T-helper 2 cell treated with Interferon-gamma antibody and Interleukin-4, amounts not matched to agents 5 μg/mL and 100 μg/mL, for 36 hours (primary cell): ENCODE measurements around the gene PLCB1.

Source experiments
- DNase-seq: peaks from one replicate; pipeline ENCODE4 v3.0.0; 2021; ENCODE audit warnings: low spot score
- H3K27ac Mint-ChIP-seq: one replicate; pipeline ENCODE4 v1.8.0; 2021; ENCODE audit warnings: mild to moderate bottlenecking, mixed read lengths
- H3K27me3 Mint-ChIP-seq: one replicate; pipeline ENCODE4 v1.8.0; 2021; ENCODE audit warnings: low read depth, mixed read lengths
- H3K36me3 Mint-ChIP-seq: one replicate; pipeline ENCODE4 v1.8.0; 2021; ENCODE audit warnings: low read depth, mixed read lengths
- H3K4me1 Mint-ChIP-seq: one replicate; pipeline ENCODE4 v1.8.0; 2021; ENCODE audit warnings: low read depth, mixed read lengths
- H3K4me3 Mint-ChIP-seq: one replicate; pipeline ENCODE4 v1.8.0; 2022; ENCODE audit warnings: mild to moderate bottlenecking, moderate library complexity, mixed read lengths
- H3K9me3 Mint-ChIP-seq: one replicate; pipeline ENCODE4 v1.8.0; 2021; ENCODE audit warnings: mixed read lengths

PLCB1 gene

DNA sequence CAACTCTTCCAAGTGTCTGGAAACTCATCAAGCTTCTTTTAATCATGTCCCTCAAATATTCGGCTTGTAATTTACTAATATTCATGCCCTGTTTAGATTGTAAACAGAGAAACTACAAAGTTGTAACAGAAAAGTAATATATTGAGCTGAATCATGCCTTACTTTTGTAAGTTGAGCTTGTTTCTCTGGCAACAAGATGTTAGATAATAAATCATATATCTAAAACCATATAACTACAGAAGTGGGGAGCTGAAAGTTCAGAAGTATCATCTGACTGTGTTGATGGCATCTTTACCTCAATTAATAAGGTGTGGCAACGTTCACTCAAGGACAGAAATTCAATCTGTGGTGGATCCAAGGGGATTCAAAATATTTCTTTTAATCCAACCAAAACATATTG lies 263.9 kb downstream of the PLCB1 start:
- no peaks in the 10 kb centered on the region for H3K36me3 Mint-ChIP-seq

DNA sequence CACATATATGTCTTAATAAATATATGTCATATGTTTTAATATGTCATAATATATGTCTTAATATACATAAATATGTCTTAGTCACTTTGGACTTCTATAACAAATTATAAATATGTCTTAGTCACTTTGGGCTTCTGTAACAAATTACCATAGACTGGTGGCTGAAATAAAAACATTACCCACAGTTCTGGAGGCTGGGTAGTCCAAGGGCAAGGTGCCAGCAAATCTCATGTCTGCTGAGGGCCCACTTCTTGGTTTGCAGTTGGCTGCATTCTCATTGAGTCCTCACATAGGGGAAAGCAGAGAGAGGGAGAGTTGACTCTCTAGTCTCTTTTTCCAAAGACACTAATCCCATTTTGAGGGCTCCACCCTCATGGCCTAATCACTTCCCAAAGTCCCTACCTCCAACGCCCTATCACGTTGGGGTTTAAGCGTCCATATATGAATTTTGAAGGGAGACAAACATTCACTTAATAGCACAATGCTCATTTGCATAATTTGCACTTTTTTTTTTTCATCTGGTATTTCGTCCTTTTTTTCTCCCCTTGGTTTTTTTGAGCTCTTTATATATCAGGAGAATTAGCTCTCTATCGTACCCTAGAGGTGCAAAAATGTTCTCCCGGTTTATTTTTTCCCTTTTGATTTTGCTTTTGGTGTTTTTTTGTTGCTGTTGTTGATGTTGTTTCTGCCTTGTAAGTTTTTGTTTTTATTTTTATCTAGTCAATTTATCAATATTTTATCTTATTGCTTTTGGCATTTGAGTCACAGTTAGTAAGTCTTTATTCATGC lies 266.4 kb downstream of the PLCB1 start:
- H3K9me3 Mint-ChIP-seq, result no peaks in the 10 kb centered on the region
- H3K4me3 Mint-ChIP-seq, result no peak overlapping the region
- H3K27ac Mint-ChIP-seq, result no peak overlapping the region
- H3K27me3 Mint-ChIP-seq, result peaks cover 14% of the 10 kb centered on the region
- H3K36me3 Mint-ChIP-seq, result no peaks in the 10 kb centered on the region
- peaks cover 13% of the 10 kb centered on the region for H3K4me1 Mint-ChIP-seq
- DNase-seq, result no peak

More for the DNA sequence above, 263.9 kb downstream of the PLCB1 start:
- Mint-ChIP-seq H3K4me1 (peaks cover 13% of the 10 kb centered on the region), H3K27me3 (peaks cover 18% of the 10 kb centered on the region), H3K9me3 (no peaks in the 10 kb centered on the region), H3K27ac (no peak overlapping the region), H3K4me3 (no peak overlapping the region)
- no peak for DNase-seq

DNA sequence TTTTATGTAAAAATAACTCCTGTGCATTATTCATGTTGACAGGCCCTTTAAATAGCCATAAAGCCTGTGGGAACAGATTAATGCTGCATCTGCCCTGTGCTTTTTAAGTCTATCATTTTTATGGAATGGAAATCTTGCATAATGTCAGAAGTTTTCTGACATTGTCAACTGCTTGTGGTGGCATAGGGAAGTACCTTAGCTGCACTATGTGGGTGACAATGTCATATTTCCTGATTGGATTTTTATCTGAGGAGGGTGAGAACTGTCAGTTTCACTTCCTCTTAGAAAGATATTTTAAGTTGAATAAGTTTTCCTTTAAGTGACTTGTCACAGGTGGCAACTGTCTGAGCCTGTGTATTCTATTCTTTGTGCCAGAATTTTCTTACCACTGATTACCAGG lies 267.9 kb downstream of the PLCB1 start:
- Mint-ChIP-seq H3K36me3 (no peaks in the 10 kb centered on the region), H3K9me3 (no peaks in the 10 kb centered on the region), H3K27me3 (peaks cover 14% of the 10 kb centered on the region), H3K27ac (peak overlapping the region; percentile 50), H3K4me1 (peaks cover 13% of the 10 kb centered on the region), H3K4me3 (peak overlapping the region; percentile 35)
- peak; percentile 18 for DNase-seq

GRCh38 chr20:8400486-8400885 lies 268.4 kb downstream of the PLCB1 start:
- Mint-ChIP-seq H3K36me3 (no peaks in the 10 kb centered on the region), H3K27ac (peak overlapping the region; percentile 44), H3K27me3 (peaks cover 14% of the 10 kb centered on the region), H3K4me1 (peaks cover 13% of the 10 kb centered on the region), H3K9me3 (no peaks in the 10 kb centered on the region), H3K4me3 (no peak overlapping the region)
- no peak for DNase-seq

GRCh38 chr20:8401556-8401955 lies 269.5 kb downstream of the PLCB1 start:
- Mint-ChIP-seq H3K4me3 (no peak overlapping the region), H3K27me3 (peaks cover 11% of the 10 kb centered on the region), H3K36me3 (no peaks in the 10 kb centered on the region), H3K9me3 (no peaks in the 10 kb centered on the region), H3K4me1 (peaks cover 13% of the 10 kb centered on the region), H3K27ac (no peak overlapping the region)
- DNase-seq, result no peak

- Mint-ChIP-seq H3K27ac (no peak overlapping the region), H3K9me3 (no peaks in the 10 kb centered on the region), H3K36me3 (no peaks in the 10 kb centered on the region), H3K4me1 (peaks cover 13% of the 10 kb centered on the region), H3K4me3 (no peak overlapping the region), H3K27me3 (peaks cover 10% of the 10 kb centered on the region)
- no peak for DNase-seq
Measured at GRCh38 chr20:8402798-8403197, 270.7 kb downstream of the PLCB1 start.

GRCh38 chr20:8404912-8405635 lies 273.0 kb downstream of the PLCB1 start:
- no peak overlapping the region for H3K4me3 Mint-ChIP-seq
- DNase-seq, result no peak
- H3K9me3 Mint-ChIP-seq, result no peaks in the 10 kb centered on the region
- no peaks in the 10 kb centered on the region for H3K36me3 Mint-ChIP-seq
- peaks cover 3% of the 10 kb centered on the region for H3K4me1 Mint-ChIP-seq
- peaks cover 11% of the 10 kb centered on the region for H3K27me3 Mint-ChIP-seq
- H3K27ac Mint-ChIP-seq, result no peak overlapping the region

DNA sequence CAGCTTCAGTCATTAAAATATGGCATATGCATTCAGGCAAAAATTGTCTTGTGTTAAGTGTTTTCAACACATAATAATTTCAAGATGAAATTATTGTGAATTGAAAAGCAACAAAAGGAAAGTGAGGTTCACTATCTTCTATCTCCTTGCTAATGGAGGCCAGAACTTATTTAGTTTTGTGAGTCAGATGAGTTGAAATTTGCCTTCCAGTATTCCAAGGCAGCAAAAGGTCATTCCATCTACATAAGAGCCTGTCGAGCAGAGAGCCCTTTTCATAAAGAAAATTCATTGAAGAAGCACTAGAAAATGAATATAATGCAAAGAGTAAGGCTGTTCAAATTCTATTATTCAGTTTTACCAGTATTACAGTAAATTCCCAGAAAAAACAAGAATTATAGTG lies 274.3 kb downstream of the PLCB1 start:
- Mint-ChIP-seq H3K27me3 (peaks cover 11% of the 10 kb centered on the region), H3K27ac (no peak overlapping the region), H3K36me3 (no peaks in the 10 kb centered on the region), H3K9me3 (no peaks in the 10 kb centered on the region), H3K4me1 (no peaks in the 10 kb centered on the region), H3K4me3 (no peak overlapping the region)
- DNase-seq, result no peak

GRCh38 chr20:8408587-8409307 lies 276.7 kb downstream of the PLCB1 start:
- no peak overlapping the region for H3K4me3 Mint-ChIP-seq
- peaks cover 8% of the 10 kb centered on the region for H3K27me3 Mint-ChIP-seq
- peaks cover 2% of the 10 kb centered on the region for H3K4me1 Mint-ChIP-seq
- no peak overlapping the region for H3K27ac Mint-ChIP-seq
- H3K9me3 Mint-ChIP-seq, result no peaks in the 10 kb centered on the region
- H3K36me3 Mint-ChIP-seq, result no peaks in the 10 kb centered on the region
- DNase-seq, result no peak

DNA sequence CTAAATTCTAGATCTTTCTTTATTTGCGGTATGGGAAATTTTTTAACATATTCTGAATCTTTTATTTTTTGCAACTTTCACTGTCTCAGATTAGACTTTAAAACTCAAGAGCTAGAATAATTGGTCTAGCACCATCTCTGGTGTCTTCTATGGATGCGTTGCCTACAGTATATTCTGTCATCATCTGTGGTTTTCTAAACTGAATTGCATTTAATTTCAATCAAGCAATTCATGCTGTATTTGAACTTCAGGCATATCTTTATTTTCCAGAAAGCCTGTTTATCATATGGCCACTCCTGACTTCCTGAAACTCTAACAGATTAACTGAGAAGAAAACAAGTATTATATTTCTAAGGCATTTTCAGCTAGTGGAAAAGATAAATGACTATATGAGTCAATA lies 281.6 kb downstream of the PLCB1 start:
- Mint-ChIP-seq H3K27me3 (no peaks in the 10 kb centered on the region), H3K9me3 (no peaks in the 10 kb centered on the region), H3K4me1 (peaks cover 2% of the 10 kb centered on the region), H3K27ac (no peak overlapping the region), H3K4me3 (no peak overlapping the region), H3K36me3 (no peaks in the 10 kb centered on the region)
- DNase-seq, result no peak

- Mint-ChIP-seq H3K27ac (no peak overlapping the region), H3K4me3 (no peak overlapping the region), H3K4me1 (peaks cover 2% of the 10 kb centered on the region), H3K9me3 (no peaks in the 10 kb centered on the region), H3K27me3 (no peaks in the 10 kb centered on the region), H3K36me3 (no peaks in the 10 kb centered on the region)
- no peak for DNase-seq
Measured at GRCh38 chr20:8414586-8415274, 282.7 kb downstream of the PLCB1 start.

- Mint-ChIP-seq H3K4me3 (no peak overlapping the region), H3K9me3 (no peaks in the 10 kb centered on the region), H3K36me3 (no peaks in the 10 kb centered on the region), H3K4me1 (no peaks in the 10 kb centered on the region), H3K27me3 (peaks cover 3% of the 10 kb centered on the region), H3K27ac (no peak overlapping the region)
- no peak for DNase-seq
Measured at GRCh38 chr20:8421981-8422380, 289.9 kb downstream of the PLCB1 start.

- no peaks in the 10 kb centered on the region for H3K9me3 Mint-ChIP-seq
Measured at GRCh38 chr20:8423482-8423881, 291.4 kb downstream of the PLCB1 start.

More at GRCh38 chr20:8423482-8423881, 291.4 kb downstream of the PLCB1 start:
- H3K27me3 Mint-ChIP-seq, result peaks cover 3% of the 10 kb centered on the region
- no peak overlapping the region for H3K4me3 Mint-ChIP-seq
- H3K36me3 Mint-ChIP-seq, result no peaks in the 10 kb centered on the region
- H3K4me1 Mint-ChIP-seq, result no peaks in the 10 kb centered on the region
- no peak overlapping the region for H3K27ac Mint-ChIP-seq
- DNase-seq, result no peak
